ENCODE measurements around the gene ANKMY1.
A peak's percentile ranks its signal among the peaks of the same experiment; 100 is the strongest.

ANKMY1 gene

DNA sequence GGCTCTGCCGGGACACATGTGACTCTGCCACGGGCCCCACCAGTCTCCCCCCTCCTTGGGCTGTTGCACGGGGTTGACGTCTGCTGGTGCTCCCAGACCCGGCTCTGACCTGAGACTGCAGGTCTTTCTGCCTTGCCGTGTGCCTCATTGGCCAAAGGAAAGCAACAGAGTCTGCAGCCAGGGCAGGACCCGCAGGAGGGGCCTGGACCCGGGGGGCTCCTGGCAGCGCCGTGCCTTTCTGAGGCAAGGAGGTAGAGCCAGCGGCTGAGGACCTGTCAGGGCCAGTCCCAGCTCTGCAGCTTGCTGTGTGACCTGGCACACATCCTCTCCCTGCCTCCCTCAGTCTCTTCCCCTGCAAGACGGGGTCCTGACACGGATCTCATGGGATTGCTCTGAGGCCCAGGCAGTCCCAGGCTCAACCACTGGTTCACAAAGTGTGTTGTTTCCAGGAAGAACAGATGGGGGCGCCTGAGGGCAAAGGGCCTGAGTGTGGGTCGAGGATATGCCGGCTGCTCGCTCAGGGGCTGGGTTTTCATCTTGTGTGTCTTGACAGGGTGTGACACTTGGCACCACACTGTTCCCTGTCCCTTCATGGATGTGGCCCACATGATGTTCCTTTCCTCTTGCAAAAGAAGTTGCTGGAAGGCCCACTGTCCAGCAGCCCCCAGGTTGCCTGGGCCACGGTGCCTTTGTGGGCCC, 37.7 kb upstream of the ANKMY1 start:
- DNase-seq = peak; percentile 22

DNA sequence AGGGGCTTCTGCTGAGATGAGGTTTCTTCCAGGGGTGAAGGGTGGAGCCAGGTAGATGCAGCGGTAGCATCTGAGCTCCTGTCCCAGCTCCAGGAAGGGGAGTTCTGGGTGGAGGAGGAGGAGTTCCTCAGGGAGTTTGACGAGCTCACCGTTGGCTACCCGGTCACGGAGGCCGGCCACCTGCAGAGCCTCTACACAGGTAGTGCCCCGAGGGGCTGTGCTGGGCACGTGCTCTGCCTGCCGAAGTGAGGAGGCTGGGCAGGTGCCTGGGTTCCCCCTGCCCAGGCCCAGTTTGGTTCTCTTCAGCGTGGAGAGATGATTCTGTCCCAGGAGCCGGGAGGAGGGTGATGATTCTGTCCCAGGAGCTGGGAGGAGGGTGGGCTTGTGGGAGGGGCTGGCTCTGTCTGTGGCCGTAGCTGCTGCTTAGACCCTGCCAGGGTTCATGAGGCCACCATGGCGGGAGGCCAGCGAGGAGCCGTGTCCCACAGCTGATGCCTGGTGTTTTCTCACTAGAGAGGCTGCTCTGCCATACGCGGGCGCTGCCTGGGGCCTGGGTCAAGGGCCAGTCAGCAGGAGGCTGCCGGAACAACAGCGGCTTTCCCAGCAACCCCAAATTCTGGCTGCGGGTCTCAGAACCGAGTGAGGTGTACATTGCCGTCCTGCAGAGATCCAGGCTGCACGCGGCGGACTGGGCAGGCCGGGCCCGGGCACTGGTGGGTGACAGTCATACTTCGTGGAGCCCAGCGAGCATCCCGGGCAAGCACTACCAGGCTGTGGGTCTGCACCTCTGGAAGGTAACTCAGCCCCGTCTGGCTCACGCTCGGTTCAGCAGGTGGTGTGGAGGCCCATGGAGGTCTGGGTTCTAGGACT, 37.0 kb upstream of the ANKMY1 start:
- DNase-seq = no peak

DNA sequence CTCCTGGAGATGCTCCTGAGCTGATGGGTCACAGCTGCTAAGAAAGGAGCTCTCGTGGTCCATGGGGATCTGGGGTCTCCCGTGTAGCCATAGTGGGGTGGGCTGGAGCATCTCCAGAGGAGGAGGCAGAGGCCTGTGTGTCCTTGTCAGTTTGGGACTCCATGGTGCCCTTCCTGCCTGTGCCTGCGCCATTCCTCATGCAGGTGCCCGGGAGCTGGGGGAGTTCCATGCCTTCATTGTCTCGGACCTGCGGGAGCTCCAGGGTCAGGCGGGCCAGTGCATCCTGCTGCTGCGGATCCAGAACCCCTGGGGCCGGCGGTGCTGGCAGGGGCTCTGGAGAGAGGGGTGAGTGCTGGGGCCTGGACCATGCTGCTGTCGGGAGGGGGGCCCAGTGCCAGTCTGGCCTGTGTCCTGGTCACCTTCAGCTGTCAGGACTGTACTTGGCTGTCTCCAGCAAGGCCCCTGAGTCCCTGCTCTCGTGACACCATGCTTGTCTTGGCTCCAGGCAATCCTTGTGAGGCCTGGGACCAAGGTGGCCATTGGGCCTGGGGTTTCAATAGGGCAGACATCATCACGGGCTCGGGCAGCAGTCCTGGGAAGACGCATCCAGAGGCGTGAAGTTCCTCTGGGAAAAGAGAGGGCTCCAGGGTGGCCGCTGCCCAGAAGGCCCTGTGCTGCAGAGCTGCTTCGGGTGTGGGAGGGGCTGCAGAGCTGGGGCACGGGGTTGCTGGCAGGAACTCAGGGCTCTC, 36.1 kb upstream of the ANKMY1 start:
- DNase-seq = no peak

GRCh38 chr2:240593026-240593702, 35.4 kb upstream of the ANKMY1 start:
- no peak for DNase-seq

DNA sequence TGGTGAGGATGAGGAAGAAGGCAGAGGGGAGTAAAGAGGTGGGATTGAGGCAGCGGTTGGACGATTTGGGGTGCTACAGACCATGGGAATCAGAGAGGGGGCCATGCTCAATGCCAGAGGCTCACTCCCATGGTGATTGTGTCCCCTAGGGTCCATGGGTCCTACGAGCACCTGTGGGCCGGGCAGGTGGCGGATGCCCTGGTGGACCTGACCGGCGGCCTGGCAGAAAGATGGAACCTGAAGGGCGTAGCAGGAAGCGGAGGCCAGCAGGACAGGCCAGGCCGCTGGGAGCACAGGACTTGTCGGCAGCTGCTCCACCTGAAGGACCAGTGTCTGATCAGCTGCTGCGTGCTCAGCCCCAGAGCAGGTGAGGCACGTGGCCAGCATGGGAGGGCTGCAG, 34.0 kb upstream of the ANKMY1 start:
- no peak for DNase-seq

- DNase-seq = peak; percentile 51
These were observed 33.4 kb upstream of the ANKMY1 start for GRCh38 chr2:240591226-240591625.

DNA sequence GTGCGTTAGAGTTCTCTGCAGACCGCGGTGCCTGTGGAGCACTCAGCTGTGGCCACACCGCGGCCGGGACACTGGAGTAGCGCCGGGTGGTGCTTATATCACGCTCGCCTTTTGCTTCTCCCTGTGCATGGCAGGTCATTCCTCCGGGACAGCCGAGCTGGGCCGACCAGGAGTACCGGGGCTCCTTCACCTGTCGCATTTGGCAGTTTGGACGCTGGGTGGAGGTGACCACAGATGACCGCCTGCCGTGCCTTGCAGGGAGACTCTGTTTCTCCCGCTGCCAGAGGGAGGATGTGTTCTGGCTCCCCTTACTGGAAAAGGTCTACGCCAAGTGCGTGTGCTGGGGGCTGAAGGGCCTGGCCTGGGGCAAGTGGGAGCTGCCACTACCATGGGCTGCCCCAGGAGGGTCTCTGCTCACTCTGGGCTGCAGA, 32.9 kb upstream of the ANKMY1 start:
- DNase-seq = no peak

GRCh38 chr2:240589850-240590525, 32.2 kb upstream of the ANKMY1 start:
- no peak for DNase-seq

GRCh38 chr2:240589375-240589774, 31.6 kb upstream of the ANKMY1 start:
- DNase-seq = no peak

GRCh38 chr2:240588669-240589068, 30.9 kb upstream of the ANKMY1 start:
- DNase-seq = no peak

- no peak for DNase-seq
These were observed 30.3 kb upstream of the ANKMY1 start for GRCh38 chr2:240588006-240588655.

DNA sequence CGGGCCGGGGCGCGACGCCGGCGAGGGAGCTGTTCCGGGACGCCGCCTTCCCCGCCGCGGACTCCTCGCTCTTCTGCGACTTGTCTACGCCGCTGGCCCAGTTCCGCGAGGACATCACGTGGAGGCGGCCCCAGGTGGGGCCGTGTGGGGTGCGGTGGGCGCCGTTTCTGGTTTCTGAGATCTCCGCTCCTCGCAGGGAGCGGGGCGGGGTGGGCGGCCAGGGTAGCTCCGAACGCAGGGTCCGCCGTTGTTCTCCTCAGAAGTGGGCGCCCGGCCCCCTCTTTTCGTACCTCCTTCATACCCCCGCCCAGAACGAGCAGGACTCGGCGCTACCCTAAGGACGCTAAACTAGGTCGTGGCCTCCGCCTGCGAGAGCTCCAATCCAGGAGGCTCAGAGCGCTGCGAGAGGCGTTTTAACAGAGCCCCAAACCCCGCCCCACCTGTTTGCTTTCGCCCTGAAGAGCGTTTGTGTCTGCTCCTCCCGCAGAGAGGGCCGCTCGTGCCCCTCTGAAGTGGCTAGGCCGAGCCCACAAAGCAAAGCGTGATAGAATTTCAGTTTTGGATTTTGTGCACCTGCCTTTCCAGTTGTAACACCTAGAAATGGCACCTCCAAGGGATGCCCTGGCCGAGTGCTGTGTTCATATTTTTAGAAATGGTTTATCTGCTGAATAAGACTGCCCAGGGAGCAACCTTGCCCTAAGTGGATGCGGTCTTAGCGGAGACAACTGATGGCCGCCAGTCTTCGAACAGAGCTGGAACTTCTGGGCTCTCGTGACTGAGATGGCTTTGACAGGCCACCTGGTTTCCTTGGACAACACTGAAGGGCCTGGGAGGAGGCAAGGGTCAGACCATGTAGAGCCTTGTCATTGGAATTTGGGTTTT, 29.4 kb upstream of the ANKMY1 start:
- DNase-seq = no peak

DNA sequence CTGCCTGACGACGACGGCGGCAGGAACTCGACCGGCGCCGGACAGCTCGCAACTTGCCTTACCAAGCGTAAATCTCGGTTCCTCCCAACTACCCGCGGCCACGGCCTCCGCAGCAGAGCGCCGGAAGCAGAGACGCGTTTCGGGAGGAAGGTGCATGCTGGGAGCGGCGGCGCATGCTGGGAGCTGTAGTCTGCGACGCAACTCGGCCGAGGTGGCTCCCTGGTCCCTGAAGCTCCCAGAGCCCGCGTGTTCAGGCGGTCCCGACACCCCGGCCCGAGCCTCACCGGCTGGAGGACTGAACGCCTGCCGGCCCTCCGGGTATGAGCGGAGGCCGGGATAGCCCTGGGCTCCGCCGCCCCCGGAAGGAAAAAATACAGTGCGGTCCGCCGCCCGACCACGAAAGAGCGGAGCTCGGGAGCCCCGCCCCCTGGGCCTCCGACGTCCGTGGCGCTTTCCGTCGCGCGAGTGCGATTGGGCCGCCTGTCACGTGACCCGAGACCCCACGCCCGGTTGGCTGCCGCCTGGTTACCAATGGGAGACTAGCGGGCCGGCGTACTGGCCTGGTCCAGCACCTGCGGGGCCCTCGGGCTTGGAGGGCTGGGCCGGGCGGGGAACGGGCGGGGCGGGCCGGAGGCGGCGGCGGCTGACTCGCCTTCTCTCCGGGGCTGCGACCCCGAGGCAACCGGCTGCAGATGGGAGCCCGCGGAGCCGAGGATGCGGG, 28.6 kb upstream of the ANKMY1 start, which contains the start of gene CAPN10:
TSS of gene CAPN10 (plus strand) at position 537 of the 721 bp plus-strand sequence. CDS start at position 715, 178 bp downstream.
- DNase-seq = peak; percentile 94

DNA sequence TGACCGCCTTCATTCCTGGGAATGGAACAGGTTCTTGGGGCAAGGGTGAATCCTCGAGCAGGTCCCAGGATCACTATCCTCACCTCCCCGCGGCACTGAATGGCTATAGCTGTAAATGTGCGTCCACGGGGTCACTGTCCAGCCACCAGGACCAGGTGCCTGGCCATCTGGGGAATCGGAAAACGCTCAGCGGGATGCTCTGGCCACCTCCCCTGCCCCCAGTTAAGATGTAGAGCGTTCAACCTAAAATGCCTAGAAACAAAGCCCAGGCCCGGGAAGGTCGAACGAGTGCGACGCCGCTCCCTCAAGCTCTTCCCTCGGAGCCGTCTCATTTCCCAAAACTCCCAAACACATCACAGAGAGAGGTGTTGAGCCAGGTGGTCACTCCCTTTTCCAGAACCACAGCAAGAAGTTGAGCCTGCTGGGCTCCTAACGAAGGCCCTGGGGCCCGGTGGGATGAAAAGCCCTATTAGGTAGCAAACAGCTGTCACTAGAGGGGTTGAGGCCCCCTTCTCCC, 28.0 kb upstream of the ANKMY1 start:
- DNase-seq = no peak

DNA sequence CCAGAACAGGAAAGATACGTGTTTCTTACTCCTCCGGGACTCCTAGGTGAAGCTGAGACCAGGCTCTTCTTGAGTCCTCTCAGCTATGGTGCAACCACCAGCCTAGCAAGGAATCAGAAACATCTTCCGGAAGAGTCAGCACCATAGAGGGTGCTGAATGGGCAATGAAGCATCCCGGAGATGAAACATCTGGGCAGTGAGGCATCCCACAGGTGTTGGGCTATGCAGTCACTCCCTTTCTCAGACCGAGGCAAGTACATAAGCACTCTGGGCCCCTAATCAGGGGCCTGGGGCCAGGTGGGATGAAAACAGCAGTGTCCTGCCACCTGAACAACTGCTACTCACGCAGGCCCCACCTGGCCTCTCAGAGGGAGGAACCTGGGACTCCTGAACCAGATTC, 27.3 kb upstream of the ANKMY1 start:
- no peak for DNase-seq

DNA sequence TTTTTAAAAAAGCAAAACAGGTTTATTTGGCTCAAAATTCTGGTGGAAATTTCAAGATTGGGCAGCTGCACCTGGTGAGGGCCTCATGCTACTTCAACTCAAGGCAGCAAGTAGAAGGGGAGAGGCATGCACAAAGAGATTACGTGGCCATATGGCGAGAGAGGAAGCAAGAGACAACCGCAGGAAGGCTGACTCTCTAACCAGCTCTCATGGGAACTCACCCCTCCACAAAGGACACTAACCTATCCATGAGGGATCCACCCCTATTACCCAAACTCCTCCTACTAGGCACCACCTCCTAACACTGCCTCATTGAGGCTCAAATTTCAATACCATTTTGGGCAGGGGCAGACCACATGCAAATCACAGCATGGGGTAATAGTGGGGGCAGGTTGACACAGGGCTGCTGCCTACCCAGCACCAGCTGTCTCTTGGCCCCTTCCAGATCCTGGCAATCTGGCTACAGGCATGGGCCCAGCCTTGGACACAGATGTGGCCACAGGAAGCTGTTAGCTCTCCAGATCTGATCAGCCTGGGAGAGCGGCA, 26.8 kb upstream of the ANKMY1 start:
- DNase-seq = peak; percentile 54

DNA sequence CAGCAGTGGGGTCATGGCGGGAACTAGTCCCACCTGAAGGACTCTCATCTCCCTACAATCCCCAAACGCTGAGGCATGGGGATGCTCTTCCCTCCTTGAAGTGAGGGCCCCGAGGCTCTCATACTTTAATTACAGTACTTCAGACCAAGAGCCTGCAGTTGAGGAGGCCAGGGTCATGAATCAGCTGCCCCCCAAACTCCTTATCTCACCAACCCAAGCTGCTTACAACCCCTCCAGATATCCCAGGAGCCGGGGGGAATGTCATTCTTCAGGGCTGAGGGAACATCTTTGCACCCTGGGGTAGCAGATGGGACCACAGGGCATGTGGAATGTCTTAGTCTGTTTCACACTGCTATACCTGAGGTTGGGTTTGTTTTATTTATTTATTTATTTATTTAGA, 26.0 kb upstream of the ANKMY1 start:
- DNase-seq = no peak

- no peak for DNase-seq
These were observed 25.0 kb upstream of the ANKMY1 start for GRCh38 chr2:240582781-240583180.

GRCh38 chr2:240581811-240582210, 24.0 kb upstream of the ANKMY1 start:
- no peak for DNase-seq
